ENCODE results near the gene GMDS.

GMDS gene

GRCh38 chr6:1616701-1617463 lies 628.5 kb downstream of the GMDS start:
- no peak for DNase-seq

- no peak for DNase-seq
Observed at GRCh38 chr6:1615853-1616420, 629.5 kb downstream of the GMDS start.

GRCh38 chr6:1615151-1615852 lies 630.1 kb downstream of the GMDS start:
- DNase-seq = no peak

- no peak for DNase-seq
Observed at GRCh38 chr6:1614448-1615150, 630.8 kb downstream of the GMDS start.

GRCh38 chr6:1613688-1614447 lies 631.5 kb downstream of the GMDS start:
- no peak for DNase-seq

- no peak for DNase-seq
Observed at GRCh38 chr6:1613346-1613687, 632.1 kb downstream of the GMDS start.

GRCh38 chr6:1612974-1613306 lies 632.5 kb downstream of the GMDS start:
- DNase-seq = no peak

- DNase-seq = no peak
Observed at GRCh38 chr6:1612299-1612973, 633.0 kb downstream of the GMDS start.

GRCh38 chr6:1611572-1612298 lies 633.7 kb downstream of the GMDS start:
- no peak for DNase-seq

GRCh38 chr6:1611322-1611571 lies 634.2 kb downstream of the GMDS start:
- no peak for DNase-seq

- DNase-seq = no peak
Observed at GRCh38 chr6:1610497-1611321, 634.7 kb downstream of the GMDS start.

- DNase-seq = no peak
Observed at GRCh38 chr6:1609648-1610496, 635.5 kb downstream of the GMDS start, which contains the start of gene FOXC1. FOXC1 (plus strand) TSS chr6:1609915; CDS start chr6:1610446, 531 bp downstream.

- no peak for DNase-seq
Observed at GRCh38 chr6:1609041-1609647, 636.3 kb downstream of the GMDS start.

GRCh38 chr6:1608222-1609040 lies 637.0 kb downstream of the GMDS start:
- no peak for DNase-seq

GRCh38 chr6:1607516-1608221 lies 637.7 kb downstream of the GMDS start:
- DNase-seq = no peak

GRCh38 chr6:1606780-1607515 lies 638.5 kb downstream of the GMDS start:
- DNase-seq = no peak
